H1 (cell line): Measurements from ENCODE around the gene TRIM41.

Experiments
- ATF2 ChIP-seq: IDR thresholded peaks from 2 replicates; pipeline ENCODE4 v1.6.1; 2012; ENCODE audit warnings: low read length, inconsistent platforms
- CTCF ChIP-seq, 3 experiments: IDR thresholded peaks; 1 replicate in 2 of 3; 2 replicates in 1 of 3; pipeline versions ENCODE4 v1.5.1 to v1.6.1; 2011; ENCODE audit warnings: low read length in 3 of 3, mild to moderate bottlenecking in 3 of 3, inconsistent platforms in 2 of 3, low read depth in 1 of 3, moderate library complexity in 1 of 3; ENCODE audit not compliant: insufficient read depth in 1 of 3; ENCODE audit errors: control extremely low read depth in 1 of 3
- EZH2 ChIP-seq: fragments of 200-600 bp; sonication (generic); IDR thresholded peaks from 2 replicates; pipeline ENCODE4 v1.7.1; 2012; ENCODE audit warnings: low read depth, mild to moderate bottlenecking, moderate library complexity, low read length, inconsistent platforms; ENCODE audit not compliant: severe bottlenecking
- POLR2AphosphoS5 ChIP-seq: IDR thresholded peaks from 2 replicates; pipeline ENCODE4 v1.6.1; 2011; ENCODE audit warnings: low read depth, low read length
- SAP30 ChIP-seq: fragments of 300-600 bp; sonication (generic); IDR thresholded peaks from 2 replicates; pipeline ENCODE4 v1.7.1; 2012; ENCODE audit warnings: low read length, moderate library complexity, mild to moderate bottlenecking, inconsistent platforms; ENCODE audit not compliant: insufficient read depth, insufficient replicate concordance
- TAF1 ChIP-seq: IDR thresholded peaks from 2 replicates; pipeline ENCODE4 v1.6.1; 2011; ENCODE audit warnings: mild to moderate bottlenecking, low read depth, low read length

DNA sequence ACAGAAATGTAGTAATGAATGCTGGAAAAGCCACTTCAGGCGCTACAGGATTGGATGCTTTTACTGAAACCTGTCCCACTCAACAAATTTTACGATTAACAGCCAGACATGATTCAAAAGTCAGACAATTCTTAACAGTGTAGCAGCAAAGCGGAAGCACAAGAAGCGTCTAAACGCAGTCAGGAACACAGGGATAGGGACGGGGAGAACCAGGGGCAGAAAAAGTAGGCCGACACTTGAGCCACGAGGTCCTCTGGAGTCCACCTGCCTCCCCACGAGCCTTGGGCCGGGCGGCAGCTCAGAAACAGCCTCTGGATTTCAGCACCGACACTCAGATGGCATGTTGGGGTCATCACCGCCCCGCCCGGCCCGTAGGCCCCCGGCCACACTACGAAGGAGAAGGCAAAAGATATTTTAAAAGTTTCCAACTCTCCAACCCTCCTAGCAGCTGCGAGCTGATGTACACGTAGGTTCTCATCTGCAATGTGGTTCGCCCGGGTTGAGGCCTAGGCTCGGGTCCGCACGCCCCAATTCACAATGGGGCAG, 20.0 kb downstream of the TRIM41 start:
- TF ChIP-seq SAP30, result no peak
- TF ChIP-seq ATF2, result no peak
- no peak for TF ChIP-seq TAF1
- no peak for TF ChIP-seq CTCF (IDR thresholded peaks at IDR 0.05; ENCODE audit: control extremely low read depth in 1 of 3, insufficient read depth in 1 of 3, low read depth in 1 of 3, low read length in 3 of 3)
- no peak for TF ChIP-seq EZH2
- no peak; the same call in 1 of the 2 replicates for TF ChIP-seq POLR2AphosphoS5
